Astrocyte (in vitro differentiated cells and primary cell): Measurements from ENCODE around the gene RENBP. TPM values are rescaled to one million over a fixed set of nuclear protein-coding genes. Genes with fewer than 3 reads are reported as not detected.

Experiments
- DNase-seq: peaks from one replicate; pipeline ENCODE4 v3.0.0-alpha.2; 2010; ENCODE audit warnings: low read depth
- FAIRE-seq: peaks from 2 replicates; lab custom pipeline; 2011; peaks lifted over from hg19 to GRCh38; lab: Jason Lieb, UNC
- H2AFZ ChIP-seq: 2 replicates; pipeline ENCODE4 v1.6.0; 2012; ENCODE audit warnings: low read depth, low read length, inconsistent platforms
- H3K27ac ChIP-seq: 2 replicates; pipeline ENCODE4 v1.5.1; 2011; ENCODE audit warnings: low read depth, low read length, inconsistent platforms
- H3K27me3 ChIP-seq: 2 replicates; pipeline ENCODE4 v1.6.0; 2011; ENCODE audit warnings: low read length, inconsistent platforms; ENCODE audit not compliant: insufficient read depth
- H3K36me3 ChIP-seq: 2 replicates; pipeline ENCODE4 v1.5.1; 2011; ENCODE audit warnings: low read length, inconsistent platforms; ENCODE audit not compliant: insufficient read depth
- H3K4me1 ChIP-seq: 2 replicates; pipeline ENCODE4 v1.5.1; 2011; ENCODE audit warnings: low read length, inconsistent platforms; ENCODE audit not compliant: insufficient read depth
- H3K4me2 ChIP-seq: 2 replicates; pipeline ENCODE4 v1.6.0; 2012; ENCODE audit warnings: low read length, inconsistent platforms
- H3K4me3 ChIP-seq: 2 replicates; pipeline ENCODE4 v1.5.1; 2011; ENCODE audit warnings: low read depth, mild to moderate bottlenecking, low read length, inconsistent platforms; ENCODE audit not compliant: insufficient read depth
- H3K79me2 ChIP-seq: 2 replicates; pipeline ENCODE4 v1.6.0; 2012; ENCODE audit warnings: mild to moderate bottlenecking, low read length, inconsistent platforms; ENCODE audit not compliant: insufficient read depth
- H3K9ac ChIP-seq: 2 replicates; pipeline ENCODE4 v1.6.0; 2012; ENCODE audit warnings: mild to moderate bottlenecking, low read length, inconsistent platforms
- H3K9me3 ChIP-seq: 2 replicates; pipeline ENCODE4 v1.5.1; 2012; ENCODE audit warnings: low read depth, mild to moderate bottlenecking, low read length, inconsistent platforms; ENCODE audit not compliant: insufficient read depth
- H4K20me1 ChIP-seq: 2 replicates; pipeline ENCODE4 v1.6.0; 2012; ENCODE audit warnings: low read length, inconsistent platforms; ENCODE audit not compliant: insufficient read depth
- H3K27ac Mint-ChIP-seq: one replicate; pipeline ENCODE4 v1.8.0; 2021; ENCODE audit warnings: mild to moderate bottlenecking, mixed read lengths; ENCODE audit not compliant: unreplicated experiment
- H3K27me3 Mint-ChIP-seq: one replicate; pipeline ENCODE4 v1.8.0; 2021; ENCODE audit warnings: low read depth, mixed read lengths; ENCODE audit not compliant: unreplicated experiment
- H3K36me3 Mint-ChIP-seq: one replicate; pipeline ENCODE4 v1.8.0; 2021; ENCODE audit warnings: low read depth, mixed read lengths; ENCODE audit not compliant: unreplicated experiment
- H3K4me1 Mint-ChIP-seq: one replicate; pipeline ENCODE4 v1.8.0; 2021; ENCODE audit warnings: low read depth, mixed read lengths; ENCODE audit not compliant: unreplicated experiment
- H3K4me3 Mint-ChIP-seq: one replicate; pipeline ENCODE4 v1.8.0; 2021; ENCODE audit warnings: mild to moderate bottlenecking, moderate library complexity, mixed read lengths; ENCODE audit not compliant: unreplicated experiment
- H3K9me3 Mint-ChIP-seq: one replicate; pipeline ENCODE4 v1.8.0; 2021; ENCODE audit warnings: mild to moderate bottlenecking, mixed read lengths; ENCODE audit not compliant: unreplicated experiment
- EZH2 ChIP-seq: IDR thresholded peaks from 2 replicates; pipeline ENCODE4 v1.6.1; 2012; ENCODE audit warnings: mild to moderate bottlenecking, low read length, inconsistent platforms; ENCODE audit not compliant: insufficient read depth
- total RNA-seq: library from RNA; stranded (reverse); gene quantifications from 2 replicates; pipeline ENCODE4 v1.2.1, GENCODE V29; 2021
- TF ChIP-seq, protein P1 (sequence below): IDR thresholded peaks from 2 replicates; pipeline ENCODE4 v1.5.1; 2011; ENCODE audit warnings: low read depth, mild to moderate bottlenecking, inconsistent platforms, low read length, moderate library complexity; ENCODE audit not compliant: insufficient read depth

RENBP gene
- total RNA-seq, 1 donor from 2014 or later, result 2.2 TPM

- no peaks in the 10 kb centered on the region for H3K27me3 Mint-ChIP-seq
- peaks cover 5% of the 10 kb centered on the region for H3K36me3 ChIP-seq
- H3K9ac ChIP-seq, result no peak overlapping the region
- H3K36me3 Mint-ChIP-seq, result peaks cover 7% of the 10 kb centered on the region
- FAIRE-seq, result no peak
- no peak overlapping the region for H3K4me3 Mint-ChIP-seq
- H3K27me3 ChIP-seq, result no peaks in the 10 kb centered on the region
- DNase-seq, result no peak
- peaks cover 14% of the 10 kb centered on the region for H3K79me2 ChIP-seq
- no peak overlapping the region for H3K27ac Mint-ChIP-seq
- no peak overlapping the region for H3K4me3 ChIP-seq
- H3K27ac ChIP-seq, result no peak overlapping the region
- H3K4me1 ChIP-seq, result peaks cover 4% of the 10 kb centered on the region
- H3K9me3 Mint-ChIP-seq, result no peaks in the 10 kb centered on the region
- H3K4me1 Mint-ChIP-seq, result no peaks in the 10 kb centered on the region
- no peaks in the 10 kb centered on the region for H3K9me3 ChIP-seq
- peaks cover 7% of the 10 kb centered on the region for H4K20me1 ChIP-seq
- TF ChIP-seq, protein P1, sequence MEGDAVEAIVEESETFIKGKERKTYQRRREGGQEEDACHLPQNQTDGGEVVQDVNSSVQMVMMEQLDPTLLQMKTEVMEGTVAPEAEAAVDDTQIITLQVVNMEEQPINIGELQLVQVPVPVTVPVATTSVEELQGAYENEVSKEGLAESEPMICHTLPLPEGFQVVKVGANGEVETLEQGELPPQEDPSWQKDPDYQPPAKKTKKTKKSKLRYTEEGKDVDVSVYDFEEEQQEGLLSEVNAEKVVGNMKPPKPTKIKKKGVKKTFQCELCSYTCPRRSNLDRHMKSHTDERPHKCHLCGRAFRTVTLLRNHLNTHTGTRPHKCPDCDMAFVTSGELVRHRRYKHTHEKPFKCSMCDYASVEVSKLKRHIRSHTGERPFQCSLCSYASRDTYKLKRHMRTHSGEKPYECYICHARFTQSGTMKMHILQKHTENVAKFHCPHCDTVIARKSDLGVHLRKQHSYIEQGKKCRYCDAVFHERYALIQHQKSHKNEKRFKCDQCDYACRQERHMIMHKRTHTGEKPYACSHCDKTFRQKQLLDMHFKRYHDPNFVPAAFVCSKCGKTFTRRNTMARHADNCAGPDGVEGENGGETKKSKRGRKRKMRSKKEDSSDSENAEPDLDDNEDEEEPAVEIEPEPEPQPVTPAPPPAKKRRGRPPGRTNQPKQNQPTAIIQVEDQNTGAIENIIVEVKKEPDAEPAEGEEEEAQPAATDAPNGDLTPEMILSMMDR, result no peak
- TF ChIP-seq EZH2, result no peak
- no peak overlapping the region for H3K4me2 ChIP-seq
- no peak overlapping the region for H2AFZ ChIP-seq
Observed at GRCh38 chrX:153956044-153956907, 11.8 kb upstream of the RENBP start.

- no peaks in the 10 kb centered on the region for H3K27me3 Mint-ChIP-seq
- no peaks in the 10 kb centered on the region for H4K20me1 ChIP-seq
- H3K9me3 ChIP-seq, result no peaks in the 10 kb centered on the region
- H2AFZ ChIP-seq, result no peak overlapping the region
- peaks cover 6% of the 10 kb centered on the region for H3K36me3 ChIP-seq
- DNase-seq, result no peak
- H3K36me3 Mint-ChIP-seq, result peaks cover 5% of the 10 kb centered on the region
- FAIRE-seq, result no peak
- no peak overlapping the region for H3K27ac Mint-ChIP-seq
- H3K9ac ChIP-seq, result no peak overlapping the region
- H3K4me3 Mint-ChIP-seq, result no peak overlapping the region
- no peak for TF ChIP-seq EZH2
- TF ChIP-seq, protein P1, result no peak
- H3K9me3 Mint-ChIP-seq, result no peaks in the 10 kb centered on the region
- no peak overlapping the region for H3K27ac ChIP-seq
- H3K4me1 Mint-ChIP-seq, result peaks cover 2% of the 10 kb centered on the region
- H3K4me3 ChIP-seq, result no peak overlapping the region
- H3K79me2 ChIP-seq, result peaks cover 7% of the 10 kb centered on the region
- H3K4me1 ChIP-seq, result peaks cover 4% of the 10 kb centered on the region
- no peak overlapping the region for H3K4me2 ChIP-seq
- H3K27me3 ChIP-seq, result no peaks in the 10 kb centered on the region
Observed at GRCh38 chrX:153955228-153955732, 10.8 kb upstream of the RENBP start.
